Osteoblast (primary cell): ENCODE measurements around the gene CCR5AS.

ENCODE experiments used
- DNase-seq: peaks from one replicate; pipeline ENCODE4 v3.0.0; 2011; ENCODE audit warnings: low spot score, mixed read lengths; ENCODE audit not compliant: insufficient read length; ENCODE audit errors: missing footprints
- H2AFZ ChIP-seq: 2 replicates; pipeline ENCODE4 v1.6.0; 2011; ENCODE audit warnings: mild to moderate bottlenecking, low read length
- H3K27ac ChIP-seq: 2 replicates; pipeline ENCODE4 v1.5.1; 2011; ENCODE audit warnings: mild to moderate bottlenecking, low read depth, low read length, moderate library complexity
- H3K27me3 ChIP-seq: 2 replicates; pipeline ENCODE4 v1.6.0; 2012; ENCODE audit warnings: mild to moderate bottlenecking, control low read depth, inconsistent platforms, low read length, moderate library complexity; ENCODE audit not compliant: insufficient read depth
- H3K36me3 ChIP-seq: 2 replicates; pipeline ENCODE4 v1.5.1; 2011; ENCODE audit warnings: mild to moderate bottlenecking, low read length, control low read depth, moderate library complexity; ENCODE audit not compliant: insufficient read depth
- H3K4me1 ChIP-seq: 2 replicates; pipeline ENCODE4 v1.5.1; 2011; ENCODE audit warnings: mild to moderate bottlenecking, low read length, control low read depth, moderate library complexity; ENCODE audit not compliant: insufficient read depth
- H3K4me2 ChIP-seq: 2 replicates; pipeline ENCODE4 v1.6.0; 2011; ENCODE audit warnings: mild to moderate bottlenecking, low read length; ENCODE audit not compliant: insufficient read depth
- H3K4me3 ChIP-seq: fragments of 200-600 bp; sonication (generic); 3 replicates; pipeline ENCODE4 v1.5.1; 2012; ENCODE audit warnings: mild to moderate bottlenecking, low read length, inconsistent platforms; ENCODE audit not compliant: insufficient read depth
- H3K79me2 ChIP-seq: 2 replicates; pipeline ENCODE4 v1.6.0; 2012; ENCODE audit warnings: mild to moderate bottlenecking, low read length, control low read depth, inconsistent platforms; ENCODE audit not compliant: insufficient read depth
- H3K9me3 ChIP-seq: 2 replicates; pipeline ENCODE4 v1.5.1; 2011; ENCODE audit warnings: low read depth, low read length, control low read depth
- H4K20me1 ChIP-seq: 2 replicates; pipeline ENCODE4 v1.6.0; 2012; ENCODE audit warnings: mild to moderate bottlenecking, low read length, control low read depth; ENCODE audit not compliant: insufficient read depth
- TF ChIP-seq, protein P1 (sequence below): IDR thresholded peaks from 2 replicates; pipeline ENCODE4 v1.5.1; 2011; ENCODE audit warnings: mild to moderate bottlenecking, low read depth, low read length, moderate library complexity; ENCODE audit errors: extremely low read depth

Gene CCR5AS

DNA sequence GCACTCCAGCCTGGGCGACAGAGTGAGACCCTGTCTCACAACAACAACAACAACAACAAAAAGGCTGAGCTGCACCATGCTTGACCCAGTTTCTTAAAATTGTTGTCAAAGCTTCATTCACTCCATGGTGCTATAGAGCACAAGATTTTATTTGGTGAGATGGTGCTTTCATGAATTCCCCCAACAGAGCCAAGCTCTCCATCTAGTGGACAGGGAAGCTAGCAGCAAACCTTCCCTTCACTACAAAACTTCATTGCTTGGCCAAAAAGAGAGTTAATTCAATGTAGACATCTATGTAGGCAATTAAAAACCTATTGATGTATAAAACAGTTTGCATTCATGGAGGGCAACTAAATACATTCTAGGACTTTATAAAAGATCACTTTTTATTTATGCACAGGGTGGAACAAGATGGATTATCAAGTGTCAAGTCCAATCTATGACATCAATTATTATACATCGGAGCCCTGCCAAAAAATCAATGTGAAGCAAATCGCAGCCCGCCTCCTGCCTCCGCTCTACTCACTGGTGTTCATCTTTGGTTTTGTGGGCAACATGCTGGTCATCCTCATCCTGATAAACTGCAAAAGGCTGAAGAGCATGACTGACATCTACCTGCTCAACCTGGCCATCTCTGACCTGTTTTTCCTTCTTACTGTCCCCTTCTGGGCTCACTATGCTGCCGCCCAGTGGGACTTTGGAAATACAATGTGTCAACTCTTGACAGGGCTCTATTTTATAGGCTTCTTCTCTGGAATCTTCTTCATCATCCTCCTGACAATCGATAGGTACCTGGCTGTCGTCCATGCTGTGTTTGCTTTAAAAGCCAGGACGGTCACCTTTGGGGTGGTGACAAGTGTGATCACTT is 34.1 kb downstream of the CCR5AS start:
- no peaks in the 10 kb centered on the region for H3K36me3 ChIP-seq
- no peaks in the 10 kb centered on the region for H3K9me3 ChIP-seq
- H3K27me3 ChIP-seq: peaks cover 79% of the 10 kb centered on the region
- no peaks in the 10 kb centered on the region for H3K79me2 ChIP-seq
- no peak overlapping the region for H3K4me2 ChIP-seq
- DNase-seq: no peak
- no peak overlapping the region for H2AFZ ChIP-seq
- no peak overlapping the region for H3K27ac ChIP-seq
- TF ChIP-seq, protein P1, sequence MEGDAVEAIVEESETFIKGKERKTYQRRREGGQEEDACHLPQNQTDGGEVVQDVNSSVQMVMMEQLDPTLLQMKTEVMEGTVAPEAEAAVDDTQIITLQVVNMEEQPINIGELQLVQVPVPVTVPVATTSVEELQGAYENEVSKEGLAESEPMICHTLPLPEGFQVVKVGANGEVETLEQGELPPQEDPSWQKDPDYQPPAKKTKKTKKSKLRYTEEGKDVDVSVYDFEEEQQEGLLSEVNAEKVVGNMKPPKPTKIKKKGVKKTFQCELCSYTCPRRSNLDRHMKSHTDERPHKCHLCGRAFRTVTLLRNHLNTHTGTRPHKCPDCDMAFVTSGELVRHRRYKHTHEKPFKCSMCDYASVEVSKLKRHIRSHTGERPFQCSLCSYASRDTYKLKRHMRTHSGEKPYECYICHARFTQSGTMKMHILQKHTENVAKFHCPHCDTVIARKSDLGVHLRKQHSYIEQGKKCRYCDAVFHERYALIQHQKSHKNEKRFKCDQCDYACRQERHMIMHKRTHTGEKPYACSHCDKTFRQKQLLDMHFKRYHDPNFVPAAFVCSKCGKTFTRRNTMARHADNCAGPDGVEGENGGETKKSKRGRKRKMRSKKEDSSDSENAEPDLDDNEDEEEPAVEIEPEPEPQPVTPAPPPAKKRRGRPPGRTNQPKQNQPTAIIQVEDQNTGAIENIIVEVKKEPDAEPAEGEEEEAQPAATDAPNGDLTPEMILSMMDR: peak; percentile 69
- H3K4me3 ChIP-seq: no peak overlapping the region
- no peaks in the 10 kb centered on the region for H4K20me1 ChIP-seq
- H3K4me1 ChIP-seq: no peaks in the 10 kb centered on the region

DNA sequence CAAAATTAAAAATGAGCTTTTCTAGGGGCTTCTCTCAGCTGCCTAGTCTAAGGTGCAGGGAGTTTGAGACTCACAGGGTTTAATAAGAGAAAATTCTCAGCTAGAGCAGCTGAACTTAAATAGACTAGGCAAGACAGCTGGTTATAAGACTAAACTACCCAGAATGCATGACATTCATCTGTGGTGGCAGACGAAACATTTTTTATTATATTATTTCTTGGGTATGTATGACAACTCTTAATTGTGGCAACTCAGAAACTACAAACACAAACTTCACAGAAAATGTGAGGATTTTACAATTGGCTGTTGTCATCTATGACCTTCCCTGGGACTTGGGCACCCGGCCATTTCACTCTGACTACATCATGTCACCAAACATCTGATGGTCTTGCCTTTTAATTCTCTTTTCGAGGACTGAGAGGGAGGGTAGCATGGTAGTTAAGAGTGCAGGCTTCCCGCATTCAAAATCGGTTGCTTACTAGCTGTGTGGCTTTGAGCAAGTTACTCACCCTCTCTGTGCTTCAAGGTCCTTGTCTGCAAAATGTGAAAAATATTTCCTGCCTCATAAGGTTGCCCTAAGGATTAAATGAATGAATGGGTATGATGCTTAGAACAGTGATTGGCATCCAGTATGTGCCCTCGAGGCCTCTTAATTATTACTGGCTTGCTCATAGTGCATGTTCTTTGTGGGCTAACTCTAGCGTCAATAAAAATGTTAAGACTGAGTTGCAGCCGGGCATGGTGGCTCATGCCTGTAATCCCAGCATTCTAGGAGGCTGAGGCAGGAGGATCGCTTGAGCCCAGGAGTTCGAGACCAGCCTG is 35.1 kb downstream of the CCR5AS start:
- TF ChIP-seq, protein P1: no peak
- no peaks in the 10 kb centered on the region for H3K79me2 ChIP-seq
- H3K27me3 ChIP-seq: peaks cover 71% of the 10 kb centered on the region
- H3K4me1 ChIP-seq: no peaks in the 10 kb centered on the region
- no peaks in the 10 kb centered on the region for H4K20me1 ChIP-seq
- DNase-seq: no peak
- H3K36me3 ChIP-seq: no peaks in the 10 kb centered on the region
- no peaks in the 10 kb centered on the region for H3K9me3 ChIP-seq
- H3K4me2 ChIP-seq: no peak overlapping the region
- H3K4me3 ChIP-seq: no peak overlapping the region
- no peak overlapping the region for H3K27ac ChIP-seq
- H2AFZ ChIP-seq: no peak overlapping the region

DNA sequence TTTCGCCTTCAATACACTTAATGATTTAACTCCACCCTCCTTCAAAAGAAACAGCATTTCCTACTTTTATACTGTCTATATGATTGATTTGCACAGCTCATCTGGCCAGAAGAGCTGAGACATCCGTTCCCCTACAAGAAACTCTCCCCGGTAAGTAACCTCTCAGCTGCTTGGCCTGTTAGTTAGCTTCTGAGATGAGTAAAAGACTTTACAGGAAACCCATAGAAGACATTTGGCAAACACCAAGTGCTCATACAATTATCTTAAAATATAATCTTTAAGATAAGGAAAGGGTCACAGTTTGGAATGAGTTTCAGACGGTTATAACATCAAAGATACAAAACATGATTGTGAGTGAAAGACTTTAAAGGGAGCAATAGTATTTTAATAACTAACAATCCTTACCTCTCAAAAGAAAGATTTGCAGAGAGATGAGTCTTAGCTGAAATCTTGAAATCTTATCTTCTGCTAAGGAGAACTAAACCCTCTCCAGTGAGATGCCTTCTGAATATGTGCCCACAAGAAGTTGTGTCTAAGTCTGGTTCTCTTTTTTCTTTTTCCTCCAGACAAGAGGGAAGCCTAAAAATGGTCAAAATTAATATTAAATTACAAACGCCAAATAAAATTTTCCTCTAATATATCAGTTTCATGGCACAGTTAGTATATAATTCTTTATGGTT is 35.9 kb downstream of the CCR5AS start, which contains the start of gene CCR5:
Gene CCR5 (plus strand): TSS at position 108 of the 680 bp plus-strand sequence. CDS start 1,957 bp downstream, outside the sequence.
- H4K20me1 ChIP-seq: no peaks in the 10 kb centered on the region
- DNase-seq: no peak

More for the DNA sequence above, 35.9 kb downstream of the CCR5AS start, which contains the start of gene CCR5:
- Histone ChIP-seq H3K9me3 (no peaks in the 10 kb centered on the region), H3K4me3 (no peak within 1 kb of the TSS), H3K27me3 (peaks cover 69% of the 10 kb centered on the region), H2AFZ (no peak within 1 kb of the TSS), H3K27ac (no peak within 1 kb of the TSS), H3K4me2 (no peak within 1 kb of the TSS), H3K36me3 (no peaks in the 10 kb centered on the region), H3K79me2 (no peaks in the 10 kb centered on the region), H3K4me1 (no peaks in the 10 kb centered on the region)
- TF ChIP-seq, protein P1: no peak
